OCI-LY3 (cell line): ENCODE results near the gene ZC3H18.

Experiments used
- EZH2phosphoT487 ChIP-seq: fragments of 200-600 bp; shearing (Covaris generic); IDR thresholded peaks from 2 replicates; pipeline ENCODE4 v1.6.1; 2018; ENCODE audit warnings: antibody characterized with exemption, mixed run types, low read depth
- TF ChIP-seq, protein P1 (sequence below): fragments of 200-600, 300-600 bp; sonication (generic); IDR thresholded peaks from 2 replicates; pipeline ENCODE4 v1.5.1; 2014; ENCODE audit warnings: antibody characterized with exemption, low read length, low read depth

DNA sequence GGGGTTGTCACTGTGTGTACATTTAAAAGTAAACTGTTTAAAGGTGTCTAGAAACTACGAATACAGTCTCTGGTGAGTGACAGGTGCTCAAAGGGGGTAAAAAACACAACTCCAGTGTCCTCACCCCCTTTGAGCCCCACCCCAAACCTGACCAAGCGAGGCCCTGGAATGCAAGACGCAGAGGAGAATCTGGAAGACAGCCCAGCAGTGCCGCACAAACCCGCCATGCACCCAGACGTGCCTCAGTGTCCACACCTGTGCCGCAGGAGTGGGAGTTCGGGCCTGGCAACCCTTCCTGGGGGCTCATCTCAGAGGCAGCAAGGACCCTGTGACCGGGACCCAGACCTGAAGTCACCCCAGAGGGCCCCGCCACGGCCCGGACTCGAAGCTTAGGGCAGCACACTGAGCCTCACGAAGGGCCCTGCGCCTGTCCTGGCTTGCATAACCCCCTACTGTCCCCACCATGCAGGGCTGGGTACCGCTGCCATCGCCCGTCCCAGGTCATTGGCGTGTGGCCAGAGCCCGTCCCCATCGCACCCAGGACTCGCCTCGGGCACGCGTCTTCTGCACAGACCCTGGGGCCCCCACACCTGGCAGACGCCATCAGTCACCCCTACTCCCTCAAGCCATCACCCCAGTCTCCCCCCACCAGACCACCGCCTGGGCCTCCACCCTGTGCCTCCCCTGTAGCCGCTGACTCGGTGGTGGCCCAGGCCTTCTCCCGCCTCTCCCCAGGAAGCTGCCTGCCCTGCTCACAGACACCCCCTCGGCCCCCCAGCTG lies 33.0 kb upstream of the ZC3H18 start:
- TF ChIP-seq, protein P1, sequence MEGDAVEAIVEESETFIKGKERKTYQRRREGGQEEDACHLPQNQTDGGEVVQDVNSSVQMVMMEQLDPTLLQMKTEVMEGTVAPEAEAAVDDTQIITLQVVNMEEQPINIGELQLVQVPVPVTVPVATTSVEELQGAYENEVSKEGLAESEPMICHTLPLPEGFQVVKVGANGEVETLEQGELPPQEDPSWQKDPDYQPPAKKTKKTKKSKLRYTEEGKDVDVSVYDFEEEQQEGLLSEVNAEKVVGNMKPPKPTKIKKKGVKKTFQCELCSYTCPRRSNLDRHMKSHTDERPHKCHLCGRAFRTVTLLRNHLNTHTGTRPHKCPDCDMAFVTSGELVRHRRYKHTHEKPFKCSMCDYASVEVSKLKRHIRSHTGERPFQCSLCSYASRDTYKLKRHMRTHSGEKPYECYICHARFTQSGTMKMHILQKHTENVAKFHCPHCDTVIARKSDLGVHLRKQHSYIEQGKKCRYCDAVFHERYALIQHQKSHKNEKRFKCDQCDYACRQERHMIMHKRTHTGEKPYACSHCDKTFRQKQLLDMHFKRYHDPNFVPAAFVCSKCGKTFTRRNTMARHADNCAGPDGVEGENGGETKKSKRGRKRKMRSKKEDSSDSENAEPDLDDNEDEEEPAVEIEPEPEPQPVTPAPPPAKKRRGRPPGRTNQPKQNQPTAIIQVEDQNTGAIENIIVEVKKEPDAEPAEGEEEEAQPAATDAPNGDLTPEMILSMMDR: no peak
- no peak for TF ChIP-seq EZH2phosphoT487
